Urothelium cell line (cell line): Measurements from ENCODE around the gene LRCOL1.

ENCODE experiments used
- DNase-seq: peaks from one replicate; pipeline ENCODE4 v3.0.0; 2011; ENCODE audit warnings: low spot score, mixed read lengths
- FAIRE-seq: peaks from 2 replicates; lab custom pipeline; 2011; peaks lifted over from hg19 to GRCh38; lab: Jason Lieb, UNC

Gene LRCOL1

GRCh38 chr12:132554845-132555630 lies 55.3 kb downstream of the LRCOL1 start:
- no peak for DNase-seq
- FAIRE-seq: no peak
